Caco-2 (cell line): ENCODE data around the gene TSPAN33. TPM values are rescaled to one million over a fixed set of nuclear protein-coding genes. Genes with fewer than 3 reads are reported as not detected.

ENCODE experiments used
- BruUV-seq: library from RNA; stranded (reverse); fragments of 400-500 nt; replicated peaks from 2 replicates; lab custom pipeline; 2021; lab: Mats Ljungman, UMichigan
- CTCF ChIA-PET: fragments of 300-600 bp; sonication (Branson Sonifier 250); formaldehyde crosslinking; loops from one replicate; lab custom pipeline; 2022; ENCODE audit warnings: antibody characterized with exemption; lab: Charles Lee
- POLR2A ChIA-PET: fragments of 300-600 bp; sonication (Branson Sonifier 250); formaldehyde crosslinking; loops from one replicate; lab custom pipeline; 2022; ENCODE audit warnings: antibody characterized with exemption; lab: Charles Lee
- DNase-seq, 2 experiments: peaks; one replicate each; pipeline versions ENCODE4 v3.0.0 to v3.0.0-alpha.2; 2020 to 2022
- H3K27me3 ChIP-seq: replicated peaks from 2 replicates; pipeline ENCODE4 v1.6.0; 2011; ENCODE audit warnings: low read length; ENCODE audit not compliant: control insufficient read depth, insufficient read depth
- H3K36me3 ChIP-seq: 2 replicates; pipeline ENCODE4 v1.5.1; 2011; ENCODE audit warnings: low read length; ENCODE audit not compliant: control insufficient read depth, insufficient read depth
- H3K4me1 ChIP-seq: fragments of 250-450 bp; sonication (Bioruptor Pico); 2 replicates; pipeline ENCODE4 v1.5.1; 2020; ENCODE audit warnings: mild to moderate bottlenecking
- H3K4me3 ChIP-seq: 2 replicates; pipeline ENCODE4 v1.5.1; 2011; ENCODE audit warnings: low read depth, mild to moderate bottlenecking, control low read depth, low read length
- H3K9me3 ChIP-seq: fragments of 250-450 bp; sonication (Bioruptor Pico); 2 replicates; pipeline ENCODE4 v1.5.1; 2020; ENCODE audit warnings: mild to moderate bottlenecking, moderate library complexity
- H3K27ac Mint-ChIP-seq: one replicate; pipeline ENCODE4 v1.8.0; 2022; ENCODE audit warnings: mixed read lengths; ENCODE audit not compliant: unreplicated experiment
- H3K27me3 Mint-ChIP-seq: one replicate; pipeline ENCODE4 v1.8.0; 2022; ENCODE audit warnings: mixed read lengths; ENCODE audit not compliant: insufficient read depth, unreplicated experiment
- H3K36me3 Mint-ChIP-seq: one replicate; pipeline ENCODE4 v1.8.0; 2022; ENCODE audit warnings: mild to moderate bottlenecking, mixed read lengths; ENCODE audit not compliant: insufficient read depth, unreplicated experiment
- H3K4me1 Mint-ChIP-seq: one replicate; pipeline ENCODE4 v1.8.0; 2022; ENCODE audit warnings: low read depth, mixed read lengths; ENCODE audit not compliant: unreplicated experiment
- H3K4me3 Mint-ChIP-seq: one replicate; pipeline ENCODE4 v1.8.0; 2022; ENCODE audit warnings: mild to moderate bottlenecking, moderate library complexity, mixed read lengths; ENCODE audit not compliant: unreplicated experiment
- H3K9me3 Mint-ChIP-seq: one replicate; pipeline ENCODE4 v1.8.0; 2022; ENCODE audit warnings: mixed read lengths; ENCODE audit not compliant: unreplicated experiment
- CTCF ChIP-seq, 2 experiments: fragments of 200-600 bp in 1 of 2; IDR thresholded peaks; 1 replicate in 1 of 2; 2 replicates in 1 of 2; pipeline versions ENCODE4 v1.5.1 to v1.8.0; 2011 to 2022; ENCODE audit warnings: antibody characterized with exemption in 1 of 2, control low read depth in 1 of 2, inconsistent platforms in 1 of 2, low read depth in 1 of 2, low read length in 1 of 2, mild to moderate bottlenecking in 1 of 2, moderate library complexity in 1 of 2; ENCODE audit not compliant: insufficient read depth in 1 of 2, severe bottlenecking in 1 of 2, unreplicated experiment in 1 of 2
- intact Hi-C: fragments of 100-400 bp; cut with micrococcal nuclease; formaldehyde crosslinking; loops from one replicate; pipeline ENCODE4 v1.10.0; 2022; ENCODE audit not compliant: unreplicated experiment
- total RNA-seq: library from RNA; stranded (reverse); gene quantifications from 2 replicates; pipeline ENCODE4 v1.2.3, GENCODE V29; 2022

TSPAN33 gene
- total RNA-seq, 1 experiment from 2014 or later = 4.5 TPM

GRCh38 chr7:129197771-129198170 lies 53.3 kb downstream of the TSPAN33 start:
- intact Hi-C loops = no loop called here
- TF ChIP-seq CTCF (IDR thresholded peaks at IDR 0.05; ENCODE audit: insufficient read depth in 1 of 2, low read depth in 1 of 2, low read length in 1 of 2, severe bottlenecking in 1 of 2, unreplicated experiment in 1 of 2) = no peak
- H3K9me3 ChIP-seq = no peaks in the 10 kb centered on the region
- no peaks in the 10 kb centered on the region for H3K36me3 ChIP-seq
- Mint-ChIP-seq H3K4me1 (no peaks in the 10 kb centered on the region), H3K27ac (no peak overlapping the region), H3K4me3 (no peak overlapping the region), H3K36me3 (peaks cover 12% of the 10 kb centered on the region), H3K9me3 (no peaks in the 10 kb centered on the region), H3K27me3 (no peaks in the 10 kb centered on the region)
- no peak overlapping the region for H3K4me3 ChIP-seq
- H3K27me3 ChIP-seq = no peaks in the 10 kb centered on the region
- DNase-seq = no peak
- BruUV-seq = no TSS peak
- ChIA-PET POLR2A (no interaction called here), CTCF (no interaction called here)
- H3K4me1 ChIP-seq = no peaks in the 10 kb centered on the region

DNA sequence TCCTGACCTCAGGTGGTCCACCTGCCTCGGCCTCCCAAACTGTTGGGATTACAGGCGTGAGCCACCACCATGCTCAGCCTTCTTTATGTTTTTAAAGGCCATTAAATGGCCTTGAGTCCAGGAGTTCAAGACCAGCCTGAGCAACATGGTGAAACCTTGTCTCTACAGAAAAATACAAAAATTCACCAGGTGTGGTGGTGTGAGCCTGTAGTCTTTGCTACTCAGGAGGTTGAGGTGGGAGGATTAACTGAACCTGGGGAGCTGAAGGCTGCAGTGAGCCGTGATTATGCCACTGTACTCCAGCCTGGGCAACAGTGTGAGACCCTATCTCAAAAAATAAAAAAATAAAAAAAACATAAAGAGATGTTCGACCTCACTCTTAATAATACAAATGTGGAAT lies 54.9 kb downstream of the TSPAN33 start:
- Mint-ChIP-seq H3K4me3 (no peak overlapping the region), H3K27me3 (no peaks in the 10 kb centered on the region), H3K4me1 (no peaks in the 10 kb centered on the region), H3K27ac (no peak overlapping the region), H3K9me3 (no peaks in the 10 kb centered on the region), H3K36me3 (peaks cover 6% of the 10 kb centered on the region)
- TF ChIP-seq CTCF (IDR thresholded peaks at IDR 0.05; ENCODE audit: insufficient read depth in 1 of 2, low read depth in 1 of 2, low read length in 1 of 2, severe bottlenecking in 1 of 2, unreplicated experiment in 1 of 2) = no peak
- no peak for DNase-seq
- intact Hi-C loops = no loop called here
- Histone ChIP-seq H3K4me1 (no peaks in the 10 kb centered on the region), H3K4me3 (no peak overlapping the region), H3K36me3 (no peaks in the 10 kb centered on the region), H3K9me3 (no peaks in the 10 kb centered on the region), H3K27me3 (no peaks in the 10 kb centered on the region)
- BruUV-seq = no TSS peak
- POLR2A ChIA-PET = no interaction called here
- CTCF ChIA-PET = no interaction called here

DNA sequence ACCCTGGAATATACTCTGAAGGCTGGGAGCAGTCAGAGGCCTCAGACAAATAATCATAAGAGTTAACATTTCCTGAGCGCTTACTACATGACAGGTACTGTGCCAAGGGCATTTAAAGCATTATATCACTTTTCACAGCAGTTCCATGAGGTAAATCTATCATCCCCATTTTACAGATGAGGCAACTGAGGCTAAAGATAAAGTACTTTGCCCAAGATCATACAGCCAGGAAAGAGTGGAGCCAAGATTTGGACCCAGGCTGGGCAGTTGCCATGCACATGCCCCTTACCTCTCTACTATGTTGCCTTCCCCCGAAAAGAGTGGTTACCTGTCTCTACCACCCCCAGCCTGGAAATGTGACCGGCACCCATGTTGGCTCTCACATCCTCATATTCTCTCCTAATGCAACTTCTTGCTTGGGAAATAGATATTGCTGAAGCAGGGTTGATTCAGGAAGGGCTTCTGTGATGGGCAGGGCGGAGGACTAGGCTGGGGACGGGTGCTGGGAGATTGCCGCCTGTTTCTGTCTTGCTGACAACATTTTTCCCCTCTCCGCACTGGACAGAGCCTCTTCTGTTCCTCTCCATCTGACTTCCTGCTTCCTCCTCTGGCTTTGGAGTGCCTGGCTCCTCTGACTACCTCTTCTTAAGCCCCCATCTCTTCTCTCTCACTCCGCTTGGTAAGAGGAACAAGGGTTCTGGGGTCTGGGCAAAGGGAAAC lies 57.7 kb downstream of the TSPAN33 start:
- Histone ChIP-seq H3K36me3 (no peaks in the 10 kb centered on the region), H3K27me3 (no peaks in the 10 kb centered on the region), H3K4me3 (no peak overlapping the region), H3K4me1 (no peaks in the 10 kb centered on the region), H3K9me3 (no peaks in the 10 kb centered on the region)
- DNase-seq = no peak
- H3K4me3 Mint-ChIP-seq = no peak overlapping the region
- H3K36me3 Mint-ChIP-seq = peaks cover 6% of the 10 kb centered on the region
- H3K4me1 Mint-ChIP-seq = no peaks in the 10 kb centered on the region
- CTCF ChIA-PET = no interaction called here
- no peaks in the 10 kb centered on the region for H3K9me3 Mint-ChIP-seq
- H3K27ac Mint-ChIP-seq = no peak overlapping the region
- H3K27me3 Mint-ChIP-seq = no peaks in the 10 kb centered on the region
- TF ChIP-seq CTCF (IDR thresholded peaks at IDR 0.05; ENCODE audit: insufficient read depth in 1 of 2, low read depth in 1 of 2, low read length in 1 of 2, severe bottlenecking in 1 of 2, unreplicated experiment in 1 of 2) = no peak
- no TSS peak for BruUV-seq
- POLR2A ChIA-PET = no interaction called here
- intact Hi-C loops = no loop called here
